Stimulated activated CD4-positive, alpha-beta T cell treated with anti-CD3 and anti-CD28 coated beads, Interleukin-12 subunit alpha, Interleukin-12 subunit beta, amount 100 ng/mL, for 48 hours (primary cell): ENCODE data around the gene CPSF4.
"Not testable (repeated sequence)": the region's sequence is repeated elsewhere in the genome, so short reads cannot be mapped to it uniquely, and the experiment has no call there.

ENCODE experiments used
- DNase-seq, 3 donors: peaks; one replicate each; pipeline ENCODE4 v3.0.0-alpha.2; 2020; ENCODE audit warnings: low read depth in 2 of 3, low spot score in 1 of 3

The CPSF4 gene

GRCh38 chr7:99408379-99409191 is 30.2 kb upstream of the CPSF4 start, which contains the start of the genes BUD31 and PDAP1:
Gene BUD31 (plus strand): TSS chr7:99408969. CDS start chr7:99411093, 2,124 bp downstream.
Gene PDAP1 (minus strand): TSS chr7:99408597. CDS start chr7:99408548, 49 bp downstream.
- peak; percentile 85 to 98 (median 89) for DNase-seq

GRCh38 chr7:99409192-99409572 is 29.6 kb upstream of the CPSF4 start:
- no peak for DNase-seq

GRCh38 chr7:99409806-99410205 is 28.9 kb upstream of the CPSF4 start:
- no peak for DNase-seq

- DNase-seq, result no peak
Observed at GRCh38 chr7:99410635-99411034, 28.1 kb upstream of the CPSF4 start.

GRCh38 chr7:99415513-99416127 is 23.1 kb upstream of the CPSF4 start:
- DNase-seq, result not testable (repeated sequence)

- no peak for DNase-seq
Observed at GRCh38 chr7:99418260-99418659, 20.5 kb upstream of the CPSF4 start.

- DNase-seq, result no peak
Observed at GRCh38 chr7:99419323-99420021, 19.3 kb upstream of the CPSF4 start.

GRCh38 chr7:99420213-99420612 is 18.5 kb upstream of the CPSF4 start:
- no peak for DNase-seq

GRCh38 chr7:99420986-99421385 is 17.8 kb upstream of the CPSF4 start:
- no peak for DNase-seq

GRCh38 chr7:99422186-99422585 is 16.6 kb upstream of the CPSF4 start:
- DNase-seq, result no peak

GRCh38 chr7:99422625-99423024 is 16.1 kb upstream of the CPSF4 start:
- no peak for DNase-seq

GRCh38 chr7:99424932-99425730 is 13.6 kb upstream of the CPSF4 start:
- no peak for DNase-seq

GRCh38 chr7:99428972-99429566 is 9.7 kb upstream of the CPSF4 start:
- no peak for DNase-seq

- no peak for DNase-seq
Observed at GRCh38 chr7:99429756-99430155, 9.0 kb upstream of the CPSF4 start.

GRCh38 chr7:99431756-99432540 is 6.8 kb upstream of the CPSF4 start:
- DNase-seq, result not testable (repeated sequence)

GRCh38 chr7:99433158-99433557 is 5.6 kb upstream of the CPSF4 start:
- no peak for DNase-seq

- DNase-seq, result no peak
Observed at GRCh38 chr7:99437946-99438572, 684 bp upstream of the CPSF4 start.

GRCh38 chr7:99440195-99440594 is 1.5 kb downstream of the CPSF4 start:
- DNase-seq, result no peak

- DNase-seq, result no peak
Observed at GRCh38 chr7:99446096-99446495, 7.4 kb downstream of the CPSF4 start.
